Breast epithelium (tissue), 4 donors: ENCODE results near the gene SYNJ1. TPM values are rescaled to one million over a fixed set of nuclear protein-coding genes. Genes with fewer than 3 reads are reported as not detected.
A peak's percentile ranks its signal among the peaks of the same experiment; 100 is the strongest.

ENCODE experiments used
- DNase-seq, 2 donors: peaks; one replicate each; pipeline ENCODE4 v3.0.0-alpha.2; 2019; ENCODE audit warnings: low spot score in 2 of 2
- H3K27ac ChIP-seq, 2 donors: fragments of 200-600 bp; sonication (generic) in 1 of 2; one replicate each; pipeline ENCODE4 v1.5.1; 2016 to 2019; ENCODE audit warnings: mild to moderate bottlenecking in 1 of 2
- H3K27me3 ChIP-seq, 2 donors: fragments of 200-600 bp; sonication (generic) in 1 of 2; one replicate each; pipeline versions ENCODE4 v1.5.1 to v1.6.0; 2017 to 2019; ENCODE audit warnings: control low read depth in 1 of 2, mild to moderate bottlenecking in 1 of 2
- H3K36me3 ChIP-seq: fragments of 200-600 bp; one replicate; pipeline ENCODE4 v1.5.1; 2019
- H3K4me1 ChIP-seq, 2 donors: fragments of 200-600 bp; sonication (generic); one replicate each; pipeline ENCODE4 v1.5.1; 2016 to 2019; ENCODE audit warnings: control low read depth in 1 of 2
- H3K4me3 ChIP-seq, 3 donors: fragments of 200-600 bp; sonication (generic); 1 replicate in 2 of 3; 2 replicates in 1 of 3; pipeline ENCODE4 v1.5.1; 2016 to 2019; ENCODE audit warnings: mild to moderate bottlenecking in 3 of 3, moderate library complexity in 2 of 3
- H3K9me3 ChIP-seq, 2 donors: fragments of 200-600 bp; sonication (generic) in 1 of 2; one replicate each; pipeline ENCODE4 v1.5.1; 2016 to 2019; ENCODE audit warnings: control low read depth in 1 of 2
- POLR2A ChIP-seq: fragments of 450-650 bp; IDR thresholded peaks from one replicate; pipeline ENCODE4 v1.6.1; 2016; ENCODE audit warnings: antibody characterized with exemption, mild to moderate bottlenecking, moderate library complexity
- POLR2AphosphoS5 ChIP-seq, 3 donors: sonication (generic); formaldehyde crosslinking; IDR thresholded peaks; one replicate each; pipeline ENCODE4 v1.6.1; 2017; ENCODE audit warnings: antibody characterized with exemption in 3 of 3
- intact Hi-C: fragments of 100-400 bp; cut with DNase I; formaldehyde crosslinking; loops from one replicate; pipeline ENCODE4 v1.15.1; 2023; ENCODE audit warnings: low total_unique reads
- total RNA-seq, 3 donors: library from RNA; depleted of rRNA; stranded (reverse); fragments of >200 nt; gene quantifications; one replicate each; pipeline ENCODE4 v1.1.0, GENCODE V29; 2016
- TF ChIP-seq, protein P1 (sequence below), 3 donors: fragments of 450-650 bp; IDR thresholded peaks; one replicate each; pipeline ENCODE4 v1.5.1; 2016 to 2017; ENCODE audit warnings: antibody characterized with exemption in 3 of 3, mild to moderate bottlenecking in 3 of 3, moderate library complexity in 3 of 3

The SYNJ1 gene
- total RNA-seq, 3 donors from 2014 or later, result 8.2 to 13.9 (median 11.0) TPM

DNA sequence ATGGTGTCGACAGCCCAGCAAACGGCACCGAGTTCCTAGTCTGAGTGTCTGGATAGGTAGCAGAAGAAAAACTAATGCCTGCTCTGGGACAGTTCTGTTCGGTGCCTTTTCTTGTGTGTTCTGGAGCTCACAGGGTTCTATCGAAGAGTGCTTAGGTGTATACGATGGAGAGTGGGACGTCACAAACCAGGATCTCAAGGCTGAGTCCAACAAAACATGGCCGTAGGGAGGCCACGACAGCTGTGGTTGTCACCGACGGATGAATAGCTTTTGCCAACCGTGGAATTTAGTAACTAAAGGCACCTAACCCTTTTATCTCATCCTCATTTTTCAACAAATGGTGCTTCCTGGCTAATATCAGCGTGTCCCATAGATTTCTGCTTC lies 635 bp upstream of the SYNJ1 start:
- TF ChIP-seq POLR2A (no peak), POLR2AphosphoS5 (IDR thresholded peaks at IDR 0.05) (no peak)
- TF ChIP-seq, protein P1, sequence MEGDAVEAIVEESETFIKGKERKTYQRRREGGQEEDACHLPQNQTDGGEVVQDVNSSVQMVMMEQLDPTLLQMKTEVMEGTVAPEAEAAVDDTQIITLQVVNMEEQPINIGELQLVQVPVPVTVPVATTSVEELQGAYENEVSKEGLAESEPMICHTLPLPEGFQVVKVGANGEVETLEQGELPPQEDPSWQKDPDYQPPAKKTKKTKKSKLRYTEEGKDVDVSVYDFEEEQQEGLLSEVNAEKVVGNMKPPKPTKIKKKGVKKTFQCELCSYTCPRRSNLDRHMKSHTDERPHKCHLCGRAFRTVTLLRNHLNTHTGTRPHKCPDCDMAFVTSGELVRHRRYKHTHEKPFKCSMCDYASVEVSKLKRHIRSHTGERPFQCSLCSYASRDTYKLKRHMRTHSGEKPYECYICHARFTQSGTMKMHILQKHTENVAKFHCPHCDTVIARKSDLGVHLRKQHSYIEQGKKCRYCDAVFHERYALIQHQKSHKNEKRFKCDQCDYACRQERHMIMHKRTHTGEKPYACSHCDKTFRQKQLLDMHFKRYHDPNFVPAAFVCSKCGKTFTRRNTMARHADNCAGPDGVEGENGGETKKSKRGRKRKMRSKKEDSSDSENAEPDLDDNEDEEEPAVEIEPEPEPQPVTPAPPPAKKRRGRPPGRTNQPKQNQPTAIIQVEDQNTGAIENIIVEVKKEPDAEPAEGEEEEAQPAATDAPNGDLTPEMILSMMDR (IDR thresholded peaks at IDR 0.05), result no peak
- no peak for DNase-seq
- Histone ChIP-seq H3K4me3 (peak overlapping the region; percentile 75 to 96 (median 84)), H3K36me3 (no peaks in the 10 kb centered on the region), H3K27me3 (no peaks in the 10 kb centered on the region), H3K27ac (peak overlapping the region; percentile 90), H3K4me1 (no peaks in the 10 kb centered on the region), H3K9me3 (no peaks in the 10 kb centered on the region)
- intact Hi-C loops, result no loop called here

DNA sequence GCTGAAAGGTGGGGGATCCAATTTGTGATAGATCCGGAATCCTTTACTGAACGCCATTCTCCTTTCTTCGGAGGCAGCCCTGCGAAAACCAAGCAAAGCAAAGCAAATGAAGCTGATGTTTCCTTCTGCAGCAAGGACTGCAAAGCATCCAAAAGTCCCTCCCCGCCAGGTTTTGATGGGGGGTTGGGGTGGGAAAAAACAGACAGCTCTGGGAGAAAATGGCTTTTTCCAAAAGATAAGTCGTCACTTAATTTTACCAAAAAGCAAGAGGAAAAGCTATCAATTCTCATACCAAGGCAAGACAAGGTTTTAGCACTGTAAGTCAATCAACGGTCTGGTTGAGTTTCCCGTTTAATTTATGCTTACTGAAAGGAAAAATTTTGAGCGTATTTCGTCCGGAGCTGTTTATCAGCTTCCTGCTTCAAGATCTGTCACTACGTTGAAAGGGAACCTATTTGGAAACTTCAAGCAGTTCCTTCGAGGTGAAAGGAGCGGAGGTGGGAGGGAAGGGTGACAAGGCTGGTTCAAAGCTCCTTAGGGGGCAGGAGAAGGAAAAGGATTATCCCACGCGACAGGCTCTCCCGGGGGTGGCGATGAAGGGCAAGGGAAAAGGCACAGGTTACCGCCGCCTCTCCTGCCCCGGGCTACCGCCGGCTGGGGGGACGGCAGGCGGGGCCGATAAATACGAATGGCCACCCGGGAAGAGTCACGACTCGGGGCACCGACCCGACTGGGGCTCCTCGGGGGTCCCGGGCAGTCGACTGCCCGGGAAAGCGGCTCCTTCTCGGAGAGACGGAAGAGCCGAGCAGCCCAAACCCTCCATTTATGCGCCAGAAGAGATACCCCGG lies 750 bp downstream of the SYNJ1 start:
- Histone ChIP-seq H3K27ac (peak overlapping the region; percentile 90), H3K27me3 (no peaks in the 10 kb centered on the region), H3K4me3 (peak overlapping the region; percentile 75 to 96 (median 84)), H3K9me3 (no peaks in the 10 kb centered on the region), H3K36me3 (no peaks in the 10 kb centered on the region), H3K4me1 (no peaks in the 10 kb centered on the region)
- intact Hi-C loops, result no loop called here
- DNase-seq, result peak in 1 of 2 donors; percentile 20
- TF ChIP-seq POLR2A (no peak), POLR2AphosphoS5 (IDR thresholded peaks at IDR 0.05) (no peak)
- TF ChIP-seq, protein P1 (IDR thresholded peaks at IDR 0.05), result no peak

DNA sequence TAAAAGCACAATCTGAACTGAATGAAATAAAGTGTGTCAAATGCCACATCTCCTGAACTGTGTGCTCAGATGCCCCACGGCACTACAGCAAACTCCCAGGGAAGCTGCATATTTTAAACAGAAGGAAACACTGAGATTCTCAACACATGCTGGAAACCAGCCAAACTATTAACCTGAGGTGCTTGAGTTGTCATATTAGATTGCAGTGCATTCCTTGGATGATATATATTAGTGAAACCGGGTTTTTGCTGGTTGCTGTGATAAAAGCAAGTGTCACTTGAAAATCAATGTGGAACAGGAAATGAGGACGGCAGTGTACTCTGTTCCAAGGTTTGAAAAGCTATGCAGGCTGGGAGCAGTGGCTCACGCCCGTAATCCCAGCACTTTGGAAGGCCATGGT lies 8.7 kb downstream of the SYNJ1 start:
- Histone ChIP-seq H3K36me3 (no peaks in the 10 kb centered on the region), H3K9me3 (no peaks in the 10 kb centered on the region), H3K4me1 (no peaks in the 10 kb centered on the region), H3K27ac (no peak overlapping the region), H3K4me3 (no peak overlapping the region), H3K27me3 (no peaks in the 10 kb centered on the region)
- no peak for DNase-seq
- intact Hi-C loops, result no loop called here
- TF ChIP-seq POLR2AphosphoS5 (IDR thresholded peaks at IDR 0.05) (no peak), POLR2A (no peak)
- TF ChIP-seq, protein P1 (IDR thresholded peaks at IDR 0.05), result no peak

DNA sequence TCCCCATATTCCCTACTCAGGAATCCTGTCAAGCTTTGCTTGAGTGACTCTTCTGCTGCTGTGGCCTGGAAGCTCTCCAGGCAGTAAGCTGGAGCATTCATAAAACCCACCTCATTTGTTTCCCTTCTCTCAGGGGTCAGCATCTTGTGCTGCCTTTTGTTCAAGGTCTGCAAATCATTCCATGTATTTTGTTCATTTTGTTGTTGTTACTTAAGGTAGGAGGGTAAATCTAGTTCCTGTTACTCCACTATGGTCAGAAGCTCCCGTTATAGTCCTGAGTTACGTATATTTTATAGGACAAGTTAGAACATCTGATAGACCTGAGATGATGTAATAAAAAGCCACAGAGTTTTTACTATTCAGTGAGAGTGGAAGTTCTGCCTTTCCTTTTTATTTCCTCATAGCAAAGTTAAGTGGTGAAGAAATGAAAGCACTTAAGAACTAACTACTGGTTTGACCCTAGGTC lies 9.9 kb downstream of the SYNJ1 start:
- Histone ChIP-seq H3K9me3 (no peaks in the 10 kb centered on the region), H3K27me3 (no peaks in the 10 kb centered on the region), H3K36me3 (no peaks in the 10 kb centered on the region), H3K27ac (no peak overlapping the region), H3K4me1 (no peaks in the 10 kb centered on the region), H3K4me3 (no peak overlapping the region)
- intact Hi-C loops, result no loop called here
- no peak for TF ChIP-seq POLR2A
- no peak for TF ChIP-seq POLR2AphosphoS5 (IDR thresholded peaks at IDR 0.05)
- TF ChIP-seq, protein P1 (IDR thresholded peaks at IDR 0.05), result no peak
- DNase-seq, result no peak

DNA sequence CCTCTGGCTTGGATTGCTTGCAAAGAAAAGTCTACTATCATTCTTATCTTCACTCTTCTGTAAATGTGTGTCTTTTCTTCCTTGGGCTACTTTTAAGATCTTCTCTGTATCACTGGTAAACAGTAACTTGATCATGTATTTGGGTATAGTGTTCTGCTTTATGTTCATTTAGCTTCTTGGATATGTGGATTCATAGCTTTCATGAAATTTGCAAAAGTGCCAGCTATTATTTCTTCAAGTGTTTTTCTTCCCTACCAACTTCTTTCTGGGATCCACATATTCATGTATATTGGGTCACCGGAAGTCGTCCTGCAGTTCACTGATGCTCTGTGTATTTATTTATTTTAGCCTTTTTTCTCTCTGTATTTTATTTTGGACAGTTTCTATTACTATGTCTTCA lies 11.3 kb downstream of the SYNJ1 start:
- no peaks in the 10 kb centered on the region for H3K4me1 ChIP-seq
- H3K4me3 ChIP-seq, result no peak overlapping the region
- no peaks in the 10 kb centered on the region for H3K9me3 ChIP-seq
- intact Hi-C loops, result no loop called here
- H3K36me3 ChIP-seq, result no peaks in the 10 kb centered on the region
- no peak for TF ChIP-seq POLR2AphosphoS5 (IDR thresholded peaks at IDR 0.05)
- no peak overlapping the region for H3K27ac ChIP-seq
- no peak for DNase-seq
- H3K27me3 ChIP-seq, result no peaks in the 10 kb centered on the region
